ENCODE results near the gene RAB40B. TPM values are rescaled to one million over a fixed set of nuclear protein-coding genes. Genes with fewer than 3 reads are reported as not detected.

Gene RAB40B
- total and polyA plus RNA-seq, 4 donors: 2.9 to 12.1 (median 10.5) TPM

DNA sequence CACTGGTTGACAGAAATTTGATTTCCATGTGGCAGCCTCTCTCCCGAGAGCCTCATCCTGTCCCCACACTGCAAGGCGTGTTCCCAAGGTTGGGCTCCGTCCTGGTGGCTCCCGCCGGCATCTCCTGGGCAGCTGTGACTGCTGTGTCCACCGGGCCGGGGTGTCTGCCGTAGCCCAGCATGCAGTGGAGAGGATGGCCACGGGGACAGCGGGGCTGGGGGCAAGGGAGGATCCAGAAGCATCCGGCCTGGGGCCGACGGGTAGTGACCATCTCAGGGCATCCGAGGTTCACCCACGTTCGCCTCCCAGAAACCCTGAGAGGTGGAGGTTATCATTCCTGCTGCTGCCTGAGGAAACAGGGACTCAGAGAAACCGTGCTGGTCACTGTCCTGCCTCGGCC is 7.3 kb upstream of the RAB40B start:
- TF ChIP-seq, protein P1, sequence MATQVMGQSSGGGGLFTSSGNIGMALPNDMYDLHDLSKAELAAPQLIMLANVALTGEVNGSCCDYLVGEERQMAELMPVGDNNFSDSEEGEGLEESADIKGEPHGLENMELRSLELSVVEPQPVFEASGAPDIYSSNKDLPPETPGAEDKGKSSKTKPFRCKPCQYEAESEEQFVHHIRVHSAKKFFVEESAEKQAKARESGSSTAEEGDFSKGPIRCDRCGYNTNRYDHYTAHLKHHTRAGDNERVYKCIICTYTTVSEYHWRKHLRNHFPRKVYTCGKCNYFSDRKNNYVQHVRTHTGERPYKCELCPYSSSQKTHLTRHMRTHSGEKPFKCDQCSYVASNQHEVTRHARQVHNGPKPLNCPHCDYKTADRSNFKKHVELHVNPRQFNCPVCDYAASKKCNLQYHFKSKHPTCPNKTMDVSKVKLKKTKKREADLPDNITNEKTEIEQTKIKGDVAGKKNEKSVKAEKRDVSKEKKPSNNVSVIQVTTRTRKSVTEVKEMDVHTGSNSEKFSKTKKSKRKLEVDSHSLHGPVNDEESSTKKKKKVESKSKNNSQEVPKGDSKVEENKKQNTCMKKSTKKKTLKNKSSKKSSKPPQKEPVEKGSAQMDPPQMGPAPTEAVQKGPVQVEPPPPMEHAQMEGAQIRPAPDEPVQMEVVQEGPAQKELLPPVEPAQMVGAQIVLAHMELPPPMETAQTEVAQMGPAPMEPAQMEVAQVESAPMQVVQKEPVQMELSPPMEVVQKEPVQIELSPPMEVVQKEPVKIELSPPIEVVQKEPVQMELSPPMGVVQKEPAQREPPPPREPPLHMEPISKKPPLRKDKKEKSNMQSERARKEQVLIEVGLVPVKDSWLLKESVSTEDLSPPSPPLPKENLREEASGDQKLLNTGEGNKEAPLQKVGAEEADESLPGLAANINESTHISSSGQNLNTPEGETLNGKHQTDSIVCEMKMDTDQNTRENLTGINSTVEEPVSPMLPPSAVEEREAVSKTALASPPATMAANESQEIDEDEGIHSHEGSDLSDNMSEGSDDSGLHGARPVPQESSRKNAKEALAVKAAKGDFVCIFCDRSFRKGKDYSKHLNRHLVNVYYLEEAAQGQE (IDR thresholded peaks at IDR 0.05): no peak
- DNase-seq (ENCODE audit: low spot score): no peak
- Histone ChIP-seq H3K27ac (ENCODE audit: low read depth in 1 of 2, low read length in 2 of 2) (no peak overlapping the region), H3K4me1 (ENCODE audit: control insufficient read depth in 4 of 4, insufficient read depth in 4 of 4, low read length in 3 of 4) (peaks cover 3 to 12% (median 8%) of the 10 kb centered on the region in 4 donors), H3K4me3 (ENCODE audit: low read depth in 1 of 3, low read length in 3 of 3) (no peak overlapping the region), H3K36me3 (ENCODE audit: control insufficient read depth in 4 of 4, insufficient read depth in 3 of 4, low read depth in 1 of 4, low read length in 3 of 4) (no peaks in the 10 kb centered on the region), H3K27me3 (ENCODE audit: control insufficient read depth in 4 of 4, insufficient read depth in 4 of 4, low read length in 3 of 4) (no peaks in the 10 kb centered on the region), H3K9me3 (ENCODE audit: control insufficient read depth in 4 of 4, low read length in 3 of 4) (no peaks in the 10 kb centered on the region), H3K9ac (ENCODE audit: low read depth in 1 of 2, low read length in 2 of 2) (no peak overlapping the region)
- 90% methylated on average over 18 of the region's 18 CpGs for WGBS

DNA sequence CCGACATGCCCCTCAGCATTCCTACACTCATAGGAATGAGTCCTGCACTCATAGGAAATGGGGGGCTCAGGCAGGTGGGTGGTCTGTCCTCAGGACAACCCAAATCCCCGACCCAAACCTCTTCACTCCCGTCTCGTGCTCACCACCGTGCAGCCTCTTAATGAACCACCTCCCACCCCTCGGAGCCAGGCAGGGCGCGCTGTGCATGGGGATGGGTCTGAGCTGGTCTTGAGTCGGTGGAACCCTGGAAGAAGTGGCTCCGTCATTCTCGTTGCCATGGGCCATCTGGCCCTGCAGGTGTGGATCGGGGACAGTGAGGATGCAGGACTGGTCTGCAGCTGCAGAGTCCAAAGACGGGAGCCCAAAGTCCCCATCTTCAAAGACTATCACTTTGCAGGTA is 6.4 kb upstream of the RAB40B start:
- H3K27me3 ChIP-seq (ENCODE audit: control insufficient read depth in 4 of 4, insufficient read depth in 4 of 4, low read length in 3 of 4): no peaks in the 10 kb centered on the region
- H3K36me3 ChIP-seq (ENCODE audit: control insufficient read depth in 4 of 4, insufficient read depth in 3 of 4, low read depth in 1 of 4, low read length in 3 of 4): no peaks in the 10 kb centered on the region
- 85% methylated on average over 13 of the region's 13 CpGs for WGBS
- H3K9ac ChIP-seq (ENCODE audit: low read depth in 1 of 2, low read length in 2 of 2): no peak overlapping the region
- no peak overlapping the region for H3K4me3 ChIP-seq (ENCODE audit: low read depth in 1 of 3, low read length in 3 of 3)
- no peak overlapping the region for H3K27ac ChIP-seq (ENCODE audit: low read depth in 1 of 2, low read length in 2 of 2)
- H3K4me1 ChIP-seq (ENCODE audit: control insufficient read depth in 4 of 4, insufficient read depth in 4 of 4, low read length in 3 of 4): peaks cover 3 to 14% (median 8%) of the 10 kb centered on the region in 4 donors
- DNase-seq (ENCODE audit: low spot score): no peak
- TF ChIP-seq, protein P1 (IDR thresholded peaks at IDR 0.05): no peak
- TF ChIP-seq, protein P2, sequence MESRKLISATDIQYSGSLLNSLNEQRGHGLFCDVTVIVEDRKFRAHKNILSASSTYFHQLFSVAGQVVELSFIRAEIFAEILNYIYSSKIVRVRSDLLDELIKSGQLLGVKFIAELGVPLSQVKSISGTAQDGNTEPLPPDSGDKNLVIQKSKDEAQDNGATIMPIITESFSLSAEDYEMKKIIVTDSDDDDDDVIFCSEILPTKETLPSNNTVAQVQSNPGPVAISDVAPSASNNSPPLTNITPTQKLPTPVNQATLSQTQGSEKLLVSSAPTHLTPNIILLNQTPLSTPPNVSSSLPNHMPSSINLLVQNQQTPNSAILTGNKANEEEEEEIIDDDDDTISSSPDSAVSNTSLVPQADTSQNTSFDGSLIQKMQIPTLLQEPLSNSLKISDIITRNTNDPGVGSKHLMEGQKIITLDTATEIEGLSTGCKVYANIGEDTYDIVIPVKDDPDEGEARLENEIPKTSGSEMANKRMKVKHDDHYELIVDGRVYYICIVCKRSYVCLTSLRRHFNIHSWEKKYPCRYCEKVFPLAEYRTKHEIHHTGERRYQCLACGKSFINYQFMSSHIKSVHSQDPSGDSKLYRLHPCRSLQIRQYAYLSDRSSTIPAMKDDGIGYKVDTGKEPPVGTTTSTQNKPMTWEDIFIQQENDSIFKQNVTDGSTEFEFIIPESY (IDR thresholded peaks at IDR 0.05): no peak
- TF ChIP-seq RAD21 (IDR thresholded peaks at IDR 0.05) (no peak), GABPA (IDR thresholded peaks at IDR 0.05 in 1 of 2, conservative IDR thresholded peaks at IDR 0.05 in 1 of 2) (no peak), SP1 (IDR thresholded peaks at IDR 0.05) (no peak), YY1 (IDR thresholded peaks at IDR 0.05) (no peak), HNF4G (IDR thresholded peaks at IDR 0.05) (no peak), FOXA1 (IDR thresholded peaks at IDR 0.05) (no peak), RXRA (IDR thresholded peaks at IDR 0.05) (no peak), JUND (IDR thresholded peaks at IDR 0.05) (no peak), FOXA2 (IDR thresholded peaks at IDR 0.05) (no peak), HNF4A (conservative IDR thresholded peaks at IDR 0.05) (no peak), MAX (IDR thresholded peaks at IDR 0.05) (no peak), NR2F2 (IDR thresholded peaks at IDR 0.05) (no peak), TAF1 (conservative IDR thresholded peaks at IDR 0.05) (no peak)
- TF ChIP-seq, protein P3, sequence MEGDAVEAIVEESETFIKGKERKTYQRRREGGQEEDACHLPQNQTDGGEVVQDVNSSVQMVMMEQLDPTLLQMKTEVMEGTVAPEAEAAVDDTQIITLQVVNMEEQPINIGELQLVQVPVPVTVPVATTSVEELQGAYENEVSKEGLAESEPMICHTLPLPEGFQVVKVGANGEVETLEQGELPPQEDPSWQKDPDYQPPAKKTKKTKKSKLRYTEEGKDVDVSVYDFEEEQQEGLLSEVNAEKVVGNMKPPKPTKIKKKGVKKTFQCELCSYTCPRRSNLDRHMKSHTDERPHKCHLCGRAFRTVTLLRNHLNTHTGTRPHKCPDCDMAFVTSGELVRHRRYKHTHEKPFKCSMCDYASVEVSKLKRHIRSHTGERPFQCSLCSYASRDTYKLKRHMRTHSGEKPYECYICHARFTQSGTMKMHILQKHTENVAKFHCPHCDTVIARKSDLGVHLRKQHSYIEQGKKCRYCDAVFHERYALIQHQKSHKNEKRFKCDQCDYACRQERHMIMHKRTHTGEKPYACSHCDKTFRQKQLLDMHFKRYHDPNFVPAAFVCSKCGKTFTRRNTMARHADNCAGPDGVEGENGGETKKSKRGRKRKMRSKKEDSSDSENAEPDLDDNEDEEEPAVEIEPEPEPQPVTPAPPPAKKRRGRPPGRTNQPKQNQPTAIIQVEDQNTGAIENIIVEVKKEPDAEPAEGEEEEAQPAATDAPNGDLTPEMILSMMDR (IDR thresholded peaks at IDR 0.05; ENCODE audit: low read depth, low read length, missing input control): no peak
- H3K9me3 ChIP-seq (ENCODE audit: control insufficient read depth in 4 of 4, low read length in 3 of 4): no peaks in the 10 kb centered on the region

Measured in liver (tissue), 9 donors.